Smooth muscle cell of the brain vasculature (primary cell): ENCODE data around the gene CILP2.

Experiments used
- DNase-seq: peaks from one replicate; pipeline ENCODE4 v3.0.0-alpha.2; 2012; ENCODE audit warnings: low read depth, low spot score

The CILP2 gene

GRCh38 chr19:19538061-19538784 lies at the start of gene CILP2:
Gene CILP2, plus strand, starts transcription at chr19:19538265. Its CDS starts 85 bp downstream, at chr19:19538350.
- DNase-seq: no peak

DNA sequence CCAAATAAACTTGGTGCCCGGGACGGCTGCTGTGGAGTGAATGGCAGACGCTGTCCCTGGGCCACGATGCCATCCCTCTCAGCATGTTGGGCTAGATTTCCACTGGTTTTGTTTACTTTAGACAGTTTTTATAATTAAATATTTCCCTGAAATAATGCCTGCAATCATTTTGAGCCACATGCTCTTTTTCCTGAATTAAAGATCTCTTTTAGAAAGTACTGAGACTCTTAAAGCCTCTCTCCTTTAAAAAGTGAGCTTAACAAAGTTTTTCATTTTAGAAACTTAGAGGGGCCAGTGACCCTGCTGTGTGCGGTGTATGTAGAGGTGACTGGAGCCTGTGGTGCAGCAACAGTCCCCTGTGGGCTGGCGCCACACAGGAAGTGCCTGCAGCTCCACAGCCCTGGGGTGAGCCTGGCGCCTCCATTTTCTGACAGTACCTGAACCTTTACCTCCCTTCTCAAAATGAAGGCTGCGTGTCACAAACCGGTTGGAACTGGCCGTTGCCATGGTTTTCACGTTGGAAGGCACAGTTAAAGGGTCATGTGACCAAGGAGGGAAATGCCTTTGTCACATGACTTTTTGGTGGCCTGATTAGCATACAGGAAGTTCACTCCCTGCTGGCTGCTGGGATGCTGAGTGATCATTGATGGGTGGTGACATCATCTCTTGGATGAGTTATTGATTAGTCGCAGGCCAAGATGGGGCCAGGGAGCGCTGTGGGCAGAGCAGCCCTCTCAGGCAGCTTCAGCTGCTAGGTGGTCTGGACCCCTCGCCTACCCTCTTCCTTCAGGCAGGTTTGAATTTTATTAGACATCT lies 49.0 kb upstream of the CILP2 start:
- DNase-seq: peak; percentile 68

GRCh38 chr19:19489804-19490204 lies 48.3 kb upstream of the CILP2 start:
- no peak for DNase-seq

GRCh38 chr19:19490214-19490968 lies 47.7 kb upstream of the CILP2 start:
- DNase-seq: peak; percentile 66

- DNase-seq: no peak
These were observed 46.6 kb upstream of the CILP2 start for GRCh38 chr19:19491321-19492025.

DNA sequence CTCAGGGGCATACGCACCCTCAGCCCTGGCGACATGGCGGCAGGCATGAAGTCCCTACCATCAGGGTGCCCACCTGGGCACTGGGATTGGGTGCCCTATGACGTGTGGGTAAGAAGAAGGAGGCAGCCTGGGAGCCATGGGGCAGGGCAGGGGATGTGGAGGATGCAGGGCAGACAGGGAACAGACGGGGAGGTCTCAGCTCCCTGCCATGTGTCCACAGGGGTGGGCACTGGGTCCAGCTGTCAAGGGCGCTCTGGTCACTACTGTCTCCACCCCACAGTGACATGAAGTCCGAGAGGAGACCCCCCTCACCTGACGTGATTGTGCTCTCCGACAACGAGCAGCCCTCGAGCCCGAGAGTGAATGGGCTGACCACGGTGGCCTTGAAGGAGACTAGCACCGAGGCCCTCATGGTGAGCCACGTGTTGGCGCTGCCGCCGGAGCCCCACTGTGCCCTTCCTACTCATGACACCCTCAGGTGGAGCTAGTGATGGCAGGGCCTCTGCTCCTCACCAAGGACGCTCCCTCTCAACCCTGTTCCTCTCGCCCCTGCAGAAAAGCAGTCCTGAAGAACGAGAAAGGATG lies 45.9 kb upstream of the CILP2 start:
- DNase-seq: no peak

DNA sequence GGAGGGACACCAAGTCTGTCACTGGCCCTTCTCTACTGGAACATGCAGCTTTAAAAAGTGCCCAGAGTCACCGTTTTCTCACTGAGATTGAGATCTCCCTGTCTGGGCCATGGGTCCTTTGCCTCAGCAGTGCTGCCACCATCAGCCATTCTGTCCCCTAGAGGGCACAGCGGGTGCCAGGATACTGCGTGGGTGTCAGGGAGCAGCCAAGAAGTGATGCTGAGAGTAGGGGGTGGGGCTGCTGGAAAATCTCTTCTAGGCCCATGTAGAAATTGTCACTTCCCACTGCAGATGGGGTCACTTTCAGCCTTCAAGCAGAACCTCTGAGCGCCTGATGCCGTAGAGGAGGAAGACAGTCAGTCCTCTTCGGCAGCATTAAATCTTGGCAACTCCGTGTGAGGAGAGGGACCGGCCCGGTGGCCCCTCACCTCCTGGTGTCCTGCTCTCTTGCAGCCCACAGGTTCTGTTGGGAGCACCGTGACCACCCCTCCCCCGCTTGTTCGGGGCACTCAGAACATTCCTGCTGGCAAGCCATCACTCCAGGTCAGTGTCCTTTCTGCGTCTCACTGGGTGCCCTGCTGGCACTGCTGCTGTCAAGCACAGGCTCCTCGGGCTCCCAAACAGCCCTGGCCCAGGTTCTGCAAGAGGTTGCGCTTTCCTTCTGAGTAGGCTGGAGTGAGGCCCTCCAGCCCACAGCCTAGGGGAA lies 44.1 kb upstream of the CILP2 start:
- no peak for DNase-seq

- DNase-seq: no peak
These were observed 42.2 kb upstream of the CILP2 start for GRCh38 chr19:19495614-19496603.

- no peak for DNase-seq
These were observed 39.6 kb upstream of the CILP2 start for GRCh38 chr19:19498255-19498991.

- DNase-seq: no peak
These were observed 38.6 kb upstream of the CILP2 start for GRCh38 chr19:19499272-19499995.

DNA sequence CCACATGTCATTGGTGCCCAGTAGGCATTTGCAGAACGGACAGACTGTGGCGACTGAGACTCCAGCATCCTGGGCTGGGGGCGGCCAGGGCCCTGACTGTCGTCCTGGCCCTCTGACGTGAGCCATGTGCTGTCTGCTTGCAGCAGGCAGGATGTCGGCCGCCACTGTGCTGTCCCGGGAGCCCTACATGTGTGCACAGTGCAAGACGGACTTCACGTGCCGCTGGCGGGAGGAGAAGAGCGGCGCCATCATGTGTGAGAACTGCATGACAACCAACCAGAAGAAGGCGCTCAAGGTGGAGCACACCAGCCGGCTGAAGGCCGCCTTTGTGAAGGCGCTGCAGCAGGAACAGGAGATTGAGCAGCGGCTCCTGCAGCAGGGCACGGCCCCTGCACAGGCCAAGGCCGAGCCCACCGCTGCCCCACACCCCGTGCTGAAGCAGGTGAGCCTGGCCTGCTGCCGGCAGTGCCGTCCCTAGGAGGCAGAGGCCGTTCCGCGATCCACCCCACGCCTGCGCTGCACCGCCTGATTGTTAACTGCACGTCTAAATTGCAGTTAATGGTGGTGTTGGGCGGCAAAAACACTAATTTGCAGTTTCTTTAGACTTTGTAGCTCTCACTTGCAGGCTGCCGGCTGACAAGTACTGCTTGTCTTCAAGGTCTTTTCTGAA lies 37.0 kb upstream of the CILP2 start:
- DNase-seq: no peak

- DNase-seq: no peak
These were observed 36.3 kb upstream of the CILP2 start for GRCh38 chr19:19501798-19502197.

DNA sequence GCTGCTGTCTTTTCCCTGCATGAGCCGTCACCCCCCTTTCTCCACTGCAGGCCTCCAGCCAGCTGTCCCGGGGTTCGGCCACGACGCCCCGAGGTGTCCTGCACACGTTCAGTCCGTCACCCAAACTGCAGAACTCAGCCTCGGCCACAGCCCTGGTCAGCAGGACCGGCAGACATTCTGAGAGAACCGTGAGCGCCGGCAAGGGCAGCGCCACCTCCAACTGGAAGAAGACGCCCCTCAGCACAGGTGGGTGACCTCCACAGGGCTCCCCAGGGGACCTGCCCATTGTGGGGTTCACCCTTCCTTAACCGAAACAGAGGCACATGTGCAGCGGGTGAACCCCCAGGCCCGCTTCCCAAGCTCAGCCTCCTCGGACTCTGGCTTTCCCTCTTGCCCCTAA lies 35.8 kb upstream of the CILP2 start:
- no peak for DNase-seq

DNA sequence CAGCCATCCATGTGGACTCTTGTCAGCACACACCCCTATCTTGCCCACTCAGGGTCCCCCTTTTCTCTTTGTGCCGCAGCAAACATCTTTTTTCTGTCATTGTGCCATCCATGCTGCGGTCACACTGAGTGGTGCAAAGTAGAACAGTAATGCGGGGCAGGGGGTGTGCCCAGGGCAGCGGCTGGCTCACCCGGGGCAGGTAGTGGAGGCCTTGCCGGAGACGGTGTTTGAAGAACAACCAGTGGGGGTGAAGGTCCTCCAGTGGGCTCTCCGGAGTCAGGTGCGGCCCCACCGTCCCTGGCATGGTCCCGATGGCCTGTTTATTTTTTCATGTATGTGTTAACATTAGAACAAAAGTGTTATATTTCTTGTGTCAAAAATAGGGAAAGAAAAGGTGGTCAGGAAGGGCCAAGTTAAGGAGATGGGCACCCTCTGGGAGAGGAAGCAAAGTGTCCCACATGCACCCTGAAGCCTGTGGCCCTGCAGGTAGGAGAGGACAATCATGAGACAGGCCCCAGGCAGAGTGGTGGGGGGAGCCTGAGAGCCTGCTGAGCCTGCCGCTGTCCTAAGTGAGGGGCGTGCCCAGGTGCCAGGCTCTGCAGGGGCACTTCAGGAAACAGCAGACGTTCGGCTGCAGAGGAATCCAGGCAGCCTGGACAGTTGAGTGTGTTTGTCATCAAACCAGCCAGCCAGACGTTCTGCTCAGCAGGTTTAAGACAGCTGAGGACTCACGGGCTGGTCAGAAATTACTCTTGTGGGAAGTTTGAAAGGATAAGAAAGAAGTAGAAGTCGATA lies 35.1 kb upstream of the CILP2 start:
- no peak for DNase-seq

DNA sequence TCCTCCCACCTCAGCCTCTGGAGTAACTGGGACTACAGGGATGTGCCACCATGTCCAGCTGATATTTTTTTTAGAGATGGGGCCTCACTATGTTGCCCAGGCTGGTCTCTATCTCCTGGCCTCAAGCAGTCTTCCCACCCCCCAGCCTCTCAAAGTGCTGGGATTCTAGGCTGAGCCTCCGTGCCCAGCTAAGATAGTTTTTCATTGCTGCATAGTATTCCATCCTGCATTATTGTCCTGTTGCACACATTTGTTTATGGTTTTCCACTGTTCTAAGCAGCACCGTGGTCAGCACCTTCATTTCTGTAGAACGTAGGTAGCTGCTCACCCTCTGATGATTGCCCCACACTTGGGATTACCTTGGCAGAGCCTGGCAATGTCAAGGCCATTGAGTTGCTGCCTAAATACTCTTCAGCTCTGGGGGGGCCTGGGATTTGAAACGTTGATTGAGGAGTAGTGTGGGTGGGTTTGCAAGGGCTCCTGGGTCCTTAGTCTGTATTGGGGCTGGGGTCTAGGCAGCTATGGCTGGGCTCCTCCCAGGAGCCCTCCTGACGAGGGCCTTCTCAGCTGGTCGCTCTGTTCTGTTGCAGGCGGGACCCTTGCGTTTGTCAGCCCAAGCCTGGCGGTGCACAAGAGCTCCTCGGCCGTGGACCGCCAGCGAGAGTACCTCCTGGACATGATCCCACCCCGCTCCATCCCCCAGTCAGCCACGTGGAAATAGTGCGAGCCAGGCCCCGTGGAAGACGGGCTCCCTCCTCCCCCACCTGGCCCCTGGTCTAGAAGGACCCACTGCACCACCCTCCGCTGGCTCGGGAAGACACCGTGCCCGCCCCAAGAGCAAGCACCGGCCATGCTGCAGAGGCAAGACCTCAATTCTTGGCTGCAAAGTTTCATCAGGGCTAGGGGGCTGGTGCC lies 33.1 kb upstream of the CILP2 start:
- DNase-seq: no peak
